ENCODE measurements around the gene DLGAP5. TPM values are rescaled to one million over a fixed set of nuclear protein-coding genes. Genes with fewer than 3 reads are reported as not detected.
A peak's percentile ranks its signal among the peaks of the same experiment; 100 is the strongest.

DLGAP5 gene
- total and polyA plus RNA-seq, 2 of the 13 experiments (the other 11 are each of a cell fraction or from before 2014, with no cell fraction given): 7.7 to 55.8 TPM

DNA sequence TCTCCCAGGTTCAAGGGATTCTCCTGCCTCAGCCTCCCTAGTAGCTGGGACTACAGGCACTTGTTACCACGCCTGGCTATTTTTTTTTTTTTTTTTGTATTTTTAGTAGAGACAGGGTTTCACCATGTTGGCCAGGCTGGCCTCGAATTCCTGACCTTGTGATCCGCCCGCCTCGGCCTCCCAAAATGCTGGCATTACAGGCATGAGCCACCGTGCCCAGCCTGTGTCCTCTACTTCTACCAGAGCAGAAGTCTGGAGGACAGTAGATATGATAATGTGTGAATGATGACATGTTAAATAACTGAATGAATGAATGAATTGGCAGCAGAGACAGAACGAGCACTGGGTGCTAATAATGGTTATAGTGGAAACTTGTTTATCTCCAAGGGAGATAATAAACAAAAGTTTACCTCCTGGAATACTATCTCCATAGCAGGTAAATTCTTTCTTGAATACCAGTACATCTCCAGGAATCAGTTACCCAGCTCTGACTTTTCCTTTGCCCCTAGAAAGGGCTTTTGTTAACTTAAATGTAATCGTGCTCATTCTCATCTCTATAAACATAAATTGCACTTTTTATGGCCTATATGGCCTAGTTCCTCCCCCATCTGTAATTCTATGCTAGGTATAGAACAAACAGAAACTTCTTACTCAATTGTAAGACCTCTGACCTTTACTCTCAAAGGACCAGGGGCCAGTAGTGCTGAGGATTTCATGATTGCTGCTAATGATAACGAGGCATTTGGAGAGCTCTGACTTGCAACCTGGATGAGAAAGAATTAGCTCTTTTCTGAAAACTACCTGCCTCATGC, 69.6 kb downstream of the DLGAP5 start (continued):
- TF ChIP-seq ZBTB40 (IDR thresholded peaks at IDR 0.05): no peak
- no peak for TF ChIP-seq ZBTB40 (CRISPR knock-in tag; IDR thresholded peaks at IDR 0.05)
- TF ChIP-seq, protein P1, sequence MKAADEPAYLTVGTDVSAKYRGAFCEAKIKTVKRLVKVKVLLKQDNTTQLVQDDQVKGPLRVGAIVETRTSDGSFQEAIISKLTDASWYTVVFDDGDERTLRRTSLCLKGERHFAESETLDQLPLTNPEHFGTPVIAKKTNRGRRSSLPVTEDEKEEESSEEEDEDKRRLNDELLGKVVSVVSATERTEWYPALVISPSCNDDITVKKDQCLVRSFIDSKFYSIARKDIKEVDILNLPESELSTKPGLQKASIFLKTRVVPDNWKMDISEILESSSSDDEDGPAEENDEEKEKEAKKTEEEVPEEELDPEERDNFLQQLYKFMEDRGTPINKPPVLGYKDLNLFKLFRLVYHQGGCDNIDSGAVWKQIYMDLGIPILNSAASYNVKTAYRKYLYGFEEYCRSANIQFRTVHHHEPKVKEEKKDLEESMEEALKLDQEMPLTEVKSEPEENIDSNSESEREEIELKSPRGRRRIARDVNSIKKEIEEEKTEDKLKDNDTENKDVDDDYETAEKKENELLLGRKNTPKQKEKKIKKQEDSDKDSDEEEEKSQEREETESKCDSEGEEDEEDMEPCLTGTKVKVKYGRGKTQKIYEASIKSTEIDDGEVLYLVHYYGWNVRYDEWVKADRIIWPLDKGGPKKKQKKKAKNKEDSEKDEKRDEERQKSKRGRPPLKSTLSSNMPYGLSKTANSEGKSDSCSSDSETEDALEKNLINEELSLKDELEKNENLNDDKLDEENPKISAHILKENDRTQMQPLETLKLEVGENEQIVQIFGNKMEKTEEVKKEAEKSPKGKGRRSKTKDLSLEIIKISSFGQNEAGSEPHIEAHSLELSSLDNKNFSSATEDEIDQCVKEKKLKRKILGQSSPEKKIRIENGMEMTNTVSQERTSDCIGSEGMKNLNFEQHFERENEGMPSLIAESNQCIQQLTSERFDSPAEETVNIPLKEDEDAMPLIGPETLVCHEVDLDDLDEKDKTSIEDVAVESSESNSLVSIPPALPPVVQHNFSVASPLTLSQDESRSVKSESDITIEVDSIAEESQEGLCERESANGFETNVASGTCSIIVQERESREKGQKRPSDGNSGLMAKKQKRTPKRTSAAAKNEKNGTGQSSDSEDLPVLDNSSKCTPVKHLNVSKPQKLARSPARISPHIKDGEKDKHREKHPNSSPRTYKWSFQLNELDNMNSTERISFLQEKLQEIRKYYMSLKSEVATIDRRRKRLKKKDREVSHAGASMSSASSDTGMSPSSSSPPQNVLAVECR (CRISPR knock-in tag; IDR thresholded peaks at IDR 0.05; ENCODE audit: borderline replicate concordance): no peak
- no peak for TF ChIP-seq ZSCAN21 (CRISPR knock-in tag; IDR thresholded peaks at IDR 0.05; ENCODE audit: borderline replicate concordance)
- TF ChIP-seq ZC3H13 (CRISPR knock-in tag; IDR thresholded peaks at IDR 0.05): no peak
- TF ChIP-seq, protein P2, sequence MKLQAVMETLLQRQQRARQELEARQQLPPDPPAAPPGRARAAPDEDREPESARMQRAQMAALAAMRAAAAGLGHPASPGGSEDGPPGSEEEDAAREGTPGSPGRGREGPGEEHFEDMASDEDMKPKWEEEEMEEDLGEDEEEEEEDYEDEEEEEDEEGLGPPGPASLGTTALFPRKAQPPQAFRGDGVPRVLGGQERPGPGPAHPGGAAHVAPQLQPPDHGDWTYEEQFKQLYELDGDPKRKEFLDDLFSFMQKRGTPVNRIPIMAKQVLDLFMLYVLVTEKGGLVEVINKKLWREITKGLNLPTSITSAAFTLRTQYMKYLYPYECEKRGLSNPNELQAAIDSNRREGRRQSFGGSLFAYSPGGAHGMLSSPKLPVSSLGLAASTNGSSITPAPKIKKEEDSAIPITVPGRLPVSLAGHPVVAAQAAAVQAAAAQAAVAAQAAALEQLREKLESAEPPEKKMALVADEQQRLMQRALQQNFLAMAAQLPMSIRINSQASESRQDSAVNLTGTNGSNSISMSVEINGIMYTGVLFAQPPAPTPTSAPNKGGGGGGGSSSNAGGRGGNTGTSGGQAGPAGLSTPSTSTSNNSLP (IDR thresholded peaks at IDR 0.05; ENCODE audit: low read depth, low read length): 0 out of 2 replicates have a peak, but pooled peaks have one; percentile 9
- TF ChIP-seq MTA3 (CRISPR knock-in tag; IDR thresholded peaks at IDR 0.05): no peak
- no peak for TF ChIP-seq MBD4 (IDR thresholded peaks at IDR 0.05; ENCODE audit: borderline replicate concordance, low read length)
- TF ChIP-seq ZBTB43 (CRISPR knock-in tag; conservative IDR thresholded peaks at IDR 0.05): no peak
- TF ChIP-seq FOXA3 (CRISPR knock-in tag; IDR thresholded peaks at IDR 0.05): 0 out of 2 replicates have a peak, but pooled peaks have one; percentile 10
- TF ChIP-seq SAP130 (CRISPR knock-in tag; IDR thresholded peaks at IDR 0.05; ENCODE audit: low read depth): 0 out of 2 replicates have a peak, but pooled peaks have one; percentile 12
- TF ChIP-seq ZFP1 (CRISPR knock-in tag; IDR thresholded peaks at IDR 0.05): peak; percentile 87; the same call in 1 of the 2 replicates
